Activated CD4-positive, CD25-positive, alpha-beta regulatory T cell treated with anti-CD3 and anti-CD28 coated beads, Interleukin-2, amount 50 U/mL, for 16 hours (primary cell): ENCODE results near the gene C2CD2.

Experiments used
- DNase-seq: peaks from one replicate; pipeline ENCODE4 v3.0.0-alpha.2; 2020; ENCODE audit warnings: low read depth, low spot score

The C2CD2 gene

GRCh38 chr21:41868062-41868710 is 85.6 kb downstream of the C2CD2 start:
- no peak for DNase-seq

GRCh38 chr21:41867313-41867712 is 86.5 kb downstream of the C2CD2 start:
- DNase-seq: no peak

GRCh38 chr21:41866274-41866809 is 87.5 kb downstream of the C2CD2 start:
- DNase-seq: no peak

- no peak for DNase-seq
Measured at GRCh38 chr21:41865002-41865777, 88.6 kb downstream of the C2CD2 start.

GRCh38 chr21:41864311-41865001 is 89.4 kb downstream of the C2CD2 start:
- DNase-seq: no peak

GRCh38 chr21:41863439-41863740 is 90.4 kb downstream of the C2CD2 start:
- no peak for DNase-seq

- DNase-seq: no peak
Measured at GRCh38 chr21:41861987-41862386, 91.8 kb downstream of the C2CD2 start.

- no peak for DNase-seq
Measured at GRCh38 chr21:41861255-41861654, 92.6 kb downstream of the C2CD2 start.

GRCh38 chr21:41859297-41859980 is 94.4 kb downstream of the C2CD2 start:
- no peak for DNase-seq

- no peak for DNase-seq
Measured at GRCh38 chr21:41858466-41859296, 95.1 kb downstream of the C2CD2 start.

- DNase-seq: no peak
Measured at GRCh38 chr21:41857771-41858300, 96.0 kb downstream of the C2CD2 start.

GRCh38 chr21:41856572-41856971 is 97.2 kb downstream of the C2CD2 start:
- DNase-seq: no peak

- DNase-seq: no peak
Measured at GRCh38 chr21:41854426-41854995, 99.3 kb downstream of the C2CD2 start.

GRCh38 chr21:41852929-41853320 is 100.9 kb downstream of the C2CD2 start:
- no peak for DNase-seq

GRCh38 chr21:41852151-41852928 is 101.5 kb downstream of the C2CD2 start:
- no peak for DNase-seq

GRCh38 chr21:41851090-41851790 is 102.6 kb downstream of the C2CD2 start:
- DNase-seq: no peak

GRCh38 chr21:41850085-41850484 is 103.7 kb downstream of the C2CD2 start:
- no peak for DNase-seq

- no peak for DNase-seq
Measured at GRCh38 chr21:41848958-41849580, 104.7 kb downstream of the C2CD2 start.

GRCh38 chr21:41848533-41848932 is 105.3 kb downstream of the C2CD2 start:
- no peak for DNase-seq
